ENCODE results near the gene GBA2.
A peak's percentile ranks its signal among the peaks of the same experiment; 100 is the strongest.

Gene GBA2

DNA sequence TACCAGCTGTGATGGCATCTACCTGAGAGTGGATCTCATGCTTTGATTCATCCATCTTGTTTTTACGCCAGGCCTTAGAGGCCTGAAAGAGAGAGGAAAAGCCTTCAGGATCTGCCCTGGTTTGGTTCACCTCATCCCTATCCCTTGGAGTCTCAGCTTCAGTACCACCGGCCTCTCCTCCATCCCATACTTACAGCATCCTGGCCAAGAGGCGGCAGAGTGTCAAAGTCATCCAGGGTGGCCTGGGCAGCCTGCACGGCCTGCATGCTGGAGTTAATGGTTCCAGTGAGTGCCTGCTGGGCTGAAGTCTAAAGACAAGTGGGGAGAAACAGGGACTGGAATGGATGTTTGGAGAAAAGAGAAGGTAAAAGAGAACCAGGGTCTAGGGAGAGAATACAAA lies 29.5 kb downstream of the GBA2 start:
- H3K27me3 Mint-ChIP-seq, result no peaks in the 10 kb centered on the region
- H3K4me1 Mint-ChIP-seq (ENCODE audit: low read depth), result no peaks in the 10 kb centered on the region
- H3K27ac Mint-ChIP-seq, result no peak overlapping the region
- no peak overlapping the region for H3K4me3 Mint-ChIP-seq
- peaks cover 85% of the 10 kb centered on the region for H3K36me3 Mint-ChIP-seq (ENCODE audit: low read depth)
- H3K9me3 Mint-ChIP-seq, result no peaks in the 10 kb centered on the region

DNA sequence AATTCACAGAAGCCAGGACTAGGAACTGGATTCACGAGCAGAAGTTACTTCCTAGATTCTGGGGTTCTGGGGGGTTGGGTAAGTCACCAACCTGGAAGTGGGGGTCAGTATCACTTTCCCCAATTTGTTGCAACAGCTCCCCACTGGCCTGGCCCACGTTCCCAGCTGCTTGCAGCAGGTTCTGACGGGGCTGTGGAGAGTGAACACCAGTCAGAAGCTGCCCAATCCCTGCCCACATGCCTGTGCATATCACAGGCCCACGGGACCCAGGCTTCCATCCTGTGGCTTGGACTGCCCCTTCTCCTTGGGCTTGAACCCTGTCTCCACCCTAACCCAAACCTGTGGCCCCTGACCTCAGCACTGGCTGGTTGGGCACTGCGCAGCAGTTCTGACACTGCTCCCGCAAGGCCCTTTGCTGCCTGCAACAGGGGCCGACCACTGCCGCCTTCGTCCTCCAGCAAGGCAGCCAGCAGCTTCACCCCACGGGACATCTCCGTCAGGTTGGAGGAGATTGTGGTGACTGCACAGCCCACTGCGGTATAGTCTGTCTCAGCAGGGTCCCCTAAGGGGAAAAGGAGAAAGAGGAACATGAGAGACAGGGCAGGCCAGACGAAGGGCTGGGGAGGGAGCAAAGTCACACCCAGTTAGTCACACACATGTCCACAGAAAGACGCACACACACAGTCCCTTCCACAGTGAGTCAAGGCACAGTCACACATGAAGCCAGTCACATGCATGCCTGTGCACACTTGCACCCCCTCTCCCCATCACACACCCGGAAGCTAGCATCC lies 30.1 kb downstream of the GBA2 start:
- no peaks in the 10 kb centered on the region for H3K9me3 Mint-ChIP-seq
- H3K4me1 Mint-ChIP-seq (ENCODE audit: low read depth), result no peaks in the 10 kb centered on the region
- H3K4me3 Mint-ChIP-seq, result no peak overlapping the region
- no peaks in the 10 kb centered on the region for H3K27me3 Mint-ChIP-seq
- H3K36me3 Mint-ChIP-seq (ENCODE audit: low read depth), result peaks cover 85% of the 10 kb centered on the region
- no peak overlapping the region for H3K27ac Mint-ChIP-seq

DNA sequence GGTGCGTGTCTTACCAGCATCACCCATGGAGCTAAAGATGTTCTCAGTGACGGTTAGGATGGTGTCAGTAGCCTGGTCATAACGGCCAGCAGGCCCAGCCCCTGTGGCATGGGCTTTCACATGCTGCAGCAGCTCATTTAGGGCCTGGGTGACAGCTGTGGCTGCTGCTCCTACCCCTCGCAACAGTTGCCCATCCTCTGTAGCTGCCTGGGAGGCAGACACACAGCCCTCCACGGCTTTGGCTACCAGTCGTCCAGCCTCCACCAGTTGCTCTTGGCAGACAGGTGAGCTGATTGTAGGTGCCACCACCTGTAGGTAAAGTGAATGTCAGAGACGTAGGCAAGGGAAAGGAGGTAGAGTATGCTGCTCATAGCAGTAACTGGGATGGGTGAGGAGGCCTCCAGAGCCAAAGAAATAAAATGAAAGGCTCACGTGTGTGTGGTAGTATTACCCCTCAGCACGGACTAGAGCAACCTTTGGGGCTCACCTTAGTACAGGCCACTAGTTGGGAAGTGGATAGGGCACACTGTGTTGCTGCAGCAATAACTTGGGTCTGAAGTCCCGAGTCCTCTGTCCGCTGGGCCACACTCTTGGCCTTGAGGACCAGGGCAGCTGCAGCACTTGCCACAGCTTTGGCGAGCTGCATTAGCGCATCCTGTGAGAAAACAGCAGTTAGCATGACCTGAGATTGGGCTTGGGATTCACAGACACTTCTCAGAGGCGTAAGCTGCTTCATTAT lies 31.7 kb downstream of the GBA2 start:
- H3K36me3 Mint-ChIP-seq (ENCODE audit: low read depth), result peaks cover 89% of the 10 kb centered on the region
- H3K9me3 Mint-ChIP-seq, result no peaks in the 10 kb centered on the region
- H3K27me3 Mint-ChIP-seq, result no peaks in the 10 kb centered on the region
- no peak overlapping the region for H3K4me3 Mint-ChIP-seq
- H3K4me1 Mint-ChIP-seq (ENCODE audit: low read depth), result no peaks in the 10 kb centered on the region
- no peak overlapping the region for H3K27ac Mint-ChIP-seq

DNA sequence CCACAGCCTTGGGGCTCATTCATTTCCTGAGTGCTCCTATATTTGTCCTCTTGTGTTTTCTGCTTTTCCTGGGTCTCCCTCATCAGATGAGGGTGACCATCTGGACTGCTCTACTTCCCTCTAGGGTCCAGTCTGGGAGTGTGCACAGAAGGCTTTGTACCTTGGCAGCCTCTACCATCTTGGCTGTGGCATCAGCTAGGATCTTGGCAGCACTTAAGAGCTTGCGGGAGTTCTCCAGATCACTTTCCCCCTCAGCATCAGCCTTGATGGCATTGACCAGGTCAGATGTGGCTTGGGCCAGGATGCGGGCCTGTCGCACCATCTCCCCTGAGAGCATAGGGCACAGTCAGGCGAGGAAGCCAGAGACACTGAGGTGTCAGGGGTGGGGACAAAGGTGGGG lies 32.8 kb downstream of the GBA2 start:
- H3K4me3 Mint-ChIP-seq, result no peak overlapping the region
- H3K27me3 Mint-ChIP-seq, result no peaks in the 10 kb centered on the region
- no peaks in the 10 kb centered on the region for H3K9me3 Mint-ChIP-seq
- H3K27ac Mint-ChIP-seq, result no peak overlapping the region
- H3K4me1 Mint-ChIP-seq (ENCODE audit: low read depth), result no peaks in the 10 kb centered on the region
- peaks cover 86% of the 10 kb centered on the region for H3K36me3 Mint-ChIP-seq (ENCODE audit: low read depth)

DNA sequence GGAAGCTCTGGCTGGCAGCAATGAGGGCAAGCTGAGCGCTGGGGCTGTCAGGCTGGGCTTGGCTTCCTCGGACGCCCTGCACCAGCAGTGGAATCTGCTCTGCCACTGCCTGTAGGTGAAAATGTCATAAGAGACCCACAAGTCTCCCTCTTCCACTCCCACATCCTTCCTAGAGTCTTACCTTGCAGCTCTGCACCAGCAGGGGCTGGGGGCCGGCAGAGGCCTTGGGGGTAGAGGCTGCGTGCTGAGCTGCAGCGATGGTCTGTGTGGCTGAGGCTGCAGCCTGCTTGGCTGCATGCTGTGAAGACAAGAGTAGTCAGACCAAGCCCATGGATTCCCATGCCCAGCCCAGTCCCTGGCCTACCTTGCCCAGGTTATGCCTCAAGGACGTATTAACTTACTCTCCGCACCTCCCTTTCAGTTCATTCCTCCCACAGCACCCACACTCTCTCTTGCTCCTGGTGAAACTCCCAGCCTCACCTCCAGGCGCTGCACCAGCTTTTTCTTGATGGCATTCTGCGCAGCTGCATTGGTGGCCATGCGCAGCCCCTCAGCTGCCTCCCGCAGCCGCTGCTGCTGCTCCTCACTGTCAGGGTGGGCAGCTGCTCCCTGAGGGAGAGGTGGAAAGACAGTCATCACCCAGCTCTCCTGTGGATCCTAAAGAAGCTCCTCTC lies 34.3 kb downstream of the GBA2 start:
- no peak overlapping the region for H3K4me3 Mint-ChIP-seq
- no peaks in the 10 kb centered on the region for H3K9me3 Mint-ChIP-seq
- H3K36me3 Mint-ChIP-seq (ENCODE audit: low read depth), result peaks cover 84% of the 10 kb centered on the region
- no peaks in the 10 kb centered on the region for H3K4me1 Mint-ChIP-seq (ENCODE audit: low read depth)
- H3K27ac Mint-ChIP-seq, result no peak overlapping the region
- H3K27me3 Mint-ChIP-seq, result no peaks in the 10 kb centered on the region

GRCh38 chr9:35714123-35714522 lies 34.9 kb downstream of the GBA2 start:
- peaks cover 81% of the 10 kb centered on the region for H3K36me3 Mint-ChIP-seq (ENCODE audit: low read depth)
- no peak overlapping the region for H3K4me3 Mint-ChIP-seq
- no peaks in the 10 kb centered on the region for H3K9me3 Mint-ChIP-seq
- H3K4me1 Mint-ChIP-seq (ENCODE audit: low read depth), result no peaks in the 10 kb centered on the region
- no peak overlapping the region for H3K27ac Mint-ChIP-seq
- no peaks in the 10 kb centered on the region for H3K27me3 Mint-ChIP-seq

GRCh38 chr9:35713578-35713977 lies 35.5 kb downstream of the GBA2 start:
- peaks cover 83% of the 10 kb centered on the region for H3K36me3 Mint-ChIP-seq (ENCODE audit: low read depth)
- no peaks in the 10 kb centered on the region for H3K9me3 Mint-ChIP-seq

DNA sequence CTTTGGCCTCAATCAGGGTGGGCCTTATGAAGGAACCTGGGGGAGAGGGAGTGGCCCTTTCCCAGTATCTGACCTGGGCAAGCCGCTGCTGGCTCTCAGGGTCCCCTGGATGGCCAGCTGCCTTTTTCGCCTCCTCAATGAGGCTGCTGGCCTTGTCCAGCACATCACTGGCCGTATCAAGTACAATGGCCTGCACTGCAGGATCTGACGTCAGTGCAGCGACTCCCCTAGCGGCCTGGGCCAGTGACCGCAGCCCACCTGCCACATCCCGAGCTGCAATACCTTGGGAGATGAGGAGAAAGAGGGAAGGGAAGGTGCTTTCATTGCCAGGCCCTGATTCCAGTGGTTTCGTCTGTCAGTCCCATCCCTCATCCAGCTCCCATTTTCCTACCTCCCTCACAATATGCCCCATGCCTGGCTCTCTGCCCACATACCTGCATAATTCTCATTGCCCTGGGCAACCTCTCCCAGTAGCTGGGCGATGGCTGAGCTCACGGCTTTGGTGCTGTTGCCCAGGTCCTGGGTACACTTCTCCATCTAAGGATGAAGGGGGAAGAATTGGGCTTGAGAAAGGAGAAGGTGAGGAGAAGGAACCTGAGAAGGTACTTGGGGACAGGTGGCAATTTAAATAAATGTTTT lies 36.1 kb downstream of the GBA2 start:
- H3K36me3 Mint-ChIP-seq (ENCODE audit: low read depth), result peaks cover 83% of the 10 kb centered on the region
- no peaks in the 10 kb centered on the region for H3K4me1 Mint-ChIP-seq (ENCODE audit: low read depth)
- H3K27ac Mint-ChIP-seq, result no peak overlapping the region
- no peaks in the 10 kb centered on the region for H3K27me3 Mint-ChIP-seq
- no peak overlapping the region for H3K4me3 Mint-ChIP-seq
- no peaks in the 10 kb centered on the region for H3K9me3 Mint-ChIP-seq

More at GRCh38 chr9:35713578-35713977, 35.5 kb downstream of the GBA2 start:
- no peaks in the 10 kb centered on the region for H3K27me3 Mint-ChIP-seq
- no peaks in the 10 kb centered on the region for H3K4me1 Mint-ChIP-seq (ENCODE audit: low read depth)
- peak overlapping the region; percentile 31 for H3K27ac Mint-ChIP-seq
- no peak overlapping the region for H3K4me3 Mint-ChIP-seq

GRCh38 chr9:35711501-35712428 lies 37.3 kb downstream of the GBA2 start:
- Mint-ChIP-seq H3K36me3 (ENCODE audit: low read depth) (peaks cover 84% of the 10 kb centered on the region), H3K4me3 (no peak overlapping the region), H3K27me3 (no peaks in the 10 kb centered on the region), H3K4me1 (ENCODE audit: low read depth) (no peaks in the 10 kb centered on the region), H3K9me3 (no peaks in the 10 kb centered on the region), H3K27ac (no peak overlapping the region)

GRCh38 chr9:35710818-35711500 lies 38.1 kb downstream of the GBA2 start:
- no peak overlapping the region for H3K27ac Mint-ChIP-seq
- H3K4me1 Mint-ChIP-seq (ENCODE audit: low read depth), result no peaks in the 10 kb centered on the region

GRCh38 chr9:35708146-35708545 lies 40.9 kb downstream of the GBA2 start:
- Mint-ChIP-seq H3K4me1 (ENCODE audit: low read depth) (no peaks in the 10 kb centered on the region), H3K9me3 (no peaks in the 10 kb centered on the region), H3K27ac (no peak overlapping the region), H3K36me3 (ENCODE audit: low read depth) (peaks cover 74% of the 10 kb centered on the region), H3K4me3 (no peak overlapping the region), H3K27me3 (no peaks in the 10 kb centered on the region)

More at GRCh38 chr9:35710818-35711500, 38.1 kb downstream of the GBA2 start:
- no peak overlapping the region for H3K4me3 Mint-ChIP-seq
- no peaks in the 10 kb centered on the region for H3K27me3 Mint-ChIP-seq
- peaks cover 82% of the 10 kb centered on the region for H3K36me3 Mint-ChIP-seq (ENCODE audit: low read depth)
- no peaks in the 10 kb centered on the region for H3K9me3 Mint-ChIP-seq

- H3K4me3 Mint-ChIP-seq, result no peak overlapping the region
- no peak overlapping the region for H3K27ac Mint-ChIP-seq
- peaks cover 73% of the 10 kb centered on the region for H3K36me3 Mint-ChIP-seq (ENCODE audit: low read depth)
Observed at GRCh38 chr9:35706951-35707350, 42.1 kb downstream of the GBA2 start.

DNA sequence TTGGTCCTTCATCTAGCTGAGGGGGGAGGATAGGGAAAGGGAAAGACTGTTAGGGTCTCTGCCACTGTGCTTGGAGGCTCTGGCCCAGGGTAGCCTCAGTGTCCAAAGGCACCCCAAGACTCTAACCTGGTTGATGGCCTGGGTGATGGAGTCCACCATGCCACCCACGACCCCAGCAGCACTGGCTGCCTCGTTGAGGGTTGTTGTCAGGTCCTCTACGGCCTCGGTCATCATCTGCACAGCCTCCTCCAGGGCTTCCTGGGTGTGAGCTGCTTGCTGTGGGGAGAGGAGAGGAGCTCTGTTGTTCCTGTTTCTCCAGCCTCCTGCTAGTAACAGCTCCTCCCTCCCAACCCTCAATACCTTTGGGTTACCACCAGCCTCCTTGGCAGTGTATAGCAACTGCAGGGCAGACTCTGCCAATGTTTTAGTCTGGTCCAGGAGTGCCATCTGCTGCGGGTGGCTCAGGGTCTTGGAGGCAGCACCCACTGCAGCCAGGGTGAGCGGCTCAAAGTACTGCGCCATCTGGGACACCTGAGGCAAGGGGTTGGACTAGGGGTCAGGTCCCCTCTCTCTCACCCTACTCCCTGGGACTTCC lies 43.1 kb downstream of the GBA2 start:
- no peaks in the 10 kb centered on the region for H3K9me3 Mint-ChIP-seq
- H3K27ac Mint-ChIP-seq, result no peak overlapping the region
- no peaks in the 10 kb centered on the region for H3K27me3 Mint-ChIP-seq
- H3K4me1 Mint-ChIP-seq (ENCODE audit: low read depth), result no peaks in the 10 kb centered on the region
- no peak overlapping the region for H3K4me3 Mint-ChIP-seq
- H3K36me3 Mint-ChIP-seq (ENCODE audit: low read depth), result peaks cover 65% of the 10 kb centered on the region

More at GRCh38 chr9:35706951-35707350, 42.1 kb downstream of the GBA2 start:
- Mint-ChIP-seq H3K27me3 (no peaks in the 10 kb centered on the region), H3K4me1 (ENCODE audit: low read depth) (no peaks in the 10 kb centered on the region), H3K9me3 (no peaks in the 10 kb centered on the region)
